GM21390 (cell line): ENCODE measurements around the gene MINAR2.

Source experiments
- ATAC-seq: cut with Tn5 transposase; IDR thresholded peaks from one replicate; pipeline ENCODE4 v1.9.1; 2021; ENCODE audit not compliant: unreplicated experiment

Gene MINAR2

GRCh38 chr5:129771058-129771838 is 23.4 kb downstream of the MINAR2 start:
- peak; percentile 69 for ATAC-seq

- no peak for ATAC-seq
Measured at GRCh38 chr5:129773376-129773775, 25.5 kb downstream of the MINAR2 start.

GRCh38 chr5:129781594-129781993 is 33.7 kb downstream of the MINAR2 start:
- ATAC-seq, result no peak

GRCh38 chr5:129803403-129803802 is 55.5 kb downstream of the MINAR2 start:
- no peak for ATAC-seq

GRCh38 chr5:129804705-129805104 is 56.8 kb downstream of the MINAR2 start:
- no peak for ATAC-seq

GRCh38 chr5:129807162-129807814 is 59.4 kb downstream of the MINAR2 start:
- ATAC-seq, result no peak
